ENCODE measurements around the gene MOB3A.

Gene MOB3A

DNA sequence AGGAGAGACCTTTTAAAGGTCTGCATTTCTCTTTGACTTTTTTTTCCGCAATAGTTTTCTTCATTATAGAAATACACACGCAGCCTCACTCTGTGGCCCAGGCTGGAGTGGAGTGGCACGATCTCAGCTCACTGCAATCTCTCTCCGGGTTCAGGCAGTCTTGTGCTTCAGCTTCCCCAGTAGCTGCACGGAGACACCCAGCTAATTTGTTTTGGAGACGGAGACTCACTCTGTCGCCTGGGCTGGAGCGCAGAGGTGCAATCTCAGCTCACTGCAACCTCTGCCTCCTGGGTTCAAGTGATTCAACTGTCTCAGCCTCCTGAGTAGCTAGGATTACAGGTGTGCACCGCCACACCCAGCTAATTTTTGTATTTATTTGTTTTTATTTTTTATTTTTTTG, 33.4 kb downstream of the MOB3A start:
- H4K20me1 ChIP-seq: peaks cover 0 to 3% (median 0%) of the 10 kb centered on the region in 11 experiments; a peak in 1 of 22 replicates
- no peaks in the 10 kb centered on the region for H3K36me3 ChIP-seq
- peak overlapping the region; percentile 91 to 100 (median 99) for H3K4me2 ChIP-seq
- H3K9me3 ChIP-seq (replicated peaks in 1 of 11): no peaks in the 10 kb centered on the region
- no peak for TF ChIP-seq Cebpa-rat (IDR thresholded peaks at IDR 0.05)
- peaks cover 52 to 74% (median 69%) of the 10 kb centered on the region in 10 experiments for H3K4me1 ChIP-seq
- H3K4me3 ChIP-seq: peak overlapping the region in 1 of 10 experiments; percentile 68; a peak in 1 of 20 replicates
- peak overlapping the region in 5 of 11 experiments; percentile 90 to 92 (median 91); a peak in 6 of 22 replicates for H3K27ac ChIP-seq
- no peaks in the 10 kb centered on the region for H3K27me3 ChIP-seq
- H3K9ac ChIP-seq: peak overlapping the region in 4 of 11 experiments; percentile 88 to 90 (median 89); a peak in 6 of 22 replicates

DNA sequence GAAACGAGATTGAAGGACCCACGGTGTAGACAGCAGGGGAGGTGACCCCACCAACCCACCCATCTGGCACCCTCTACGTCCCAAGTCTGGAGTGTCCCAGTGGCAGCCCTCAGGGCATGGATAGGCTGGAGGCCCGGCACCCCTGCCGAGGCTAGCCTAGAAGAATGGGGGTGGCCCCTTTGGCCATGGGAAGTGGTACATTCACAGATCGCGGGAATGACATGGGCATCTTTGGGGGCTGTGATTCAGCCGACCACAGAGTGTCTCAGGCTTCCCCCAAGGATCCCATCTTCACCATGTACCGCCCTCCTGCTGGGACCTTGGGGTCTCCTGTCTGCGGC, 33.8 kb downstream of the MOB3A start:
- Histone ChIP-seq H3K4me1 (peaks cover 56 to 78% (median 72%) of the 10 kb centered on the region in 10 experiments), H3K9ac (peak overlapping the region; percentile 80 to 95 (median 89); a peak in 21 of 22 replicates), H3K4me3 (peak overlapping the region; percentile 55 to 80 (median 68)), H3K9me3 (replicated peaks in 1 of 11) (no peaks in the 10 kb centered on the region), H4K20me1 (no peaks in the 10 kb centered on the region), H3K36me3 (no peaks in the 10 kb centered on the region), H3K27me3 (no peaks in the 10 kb centered on the region), H3K4me2 (peak overlapping the region; percentile 91 to 100 (median 99)), H3K27ac (peak overlapping the region in 10 of 11 experiments; percentile 88 to 97 (median 92); a peak in 18 of 22 replicates)
- TF ChIP-seq Cebpa-rat (IDR thresholded peaks at IDR 0.05): no peak

- H4K20me1 ChIP-seq: no peaks in the 10 kb centered on the region
- peak overlapping the region; percentile 96 to 100 (median 99) for H3K4me2 ChIP-seq
- no peaks in the 10 kb centered on the region for H3K27me3 ChIP-seq
- H3K36me3 ChIP-seq: no peaks in the 10 kb centered on the region
- H3K4me3 ChIP-seq: peak overlapping the region; percentile 55 to 80 (median 68)
- H3K27ac ChIP-seq: peak overlapping the region; percentile 80 to 97 (median 92)
- H3K4me1 ChIP-seq: peaks cover 63 to 81% (median 78%) of the 10 kb centered on the region in 10 experiments
- no peaks in the 10 kb centered on the region for H3K9me3 ChIP-seq (replicated peaks in 1 of 11)
- 0 out of 22 replicates have a peak, but pooled peaks of 1 of the 11 experiments have one; percentile 9 for TF ChIP-seq Cebpa-rat (IDR thresholded peaks at IDR 0.05)
- peak overlapping the region; percentile 80 to 95 (median 89) for H3K9ac ChIP-seq
Measured at GRCh38 chr19:2061495-2062388, 34.4 kb downstream of the MOB3A start.

- H3K27me3 ChIP-seq: no peaks in the 10 kb centered on the region
- peak overlapping the region; percentile 96 to 100 (median 99) for H3K4me2 ChIP-seq
- no peak for TF ChIP-seq Cebpa-rat (IDR thresholded peaks at IDR 0.05)
- H3K4me3 ChIP-seq: peak overlapping the region; percentile 55 to 80 (median 68)
- no peaks in the 10 kb centered on the region for H4K20me1 ChIP-seq
- peaks cover 68 to 87% (median 84%) of the 10 kb centered on the region in 10 experiments for H3K4me1 ChIP-seq
- H3K27ac ChIP-seq: peak overlapping the region; percentile 80 to 97 (median 92)
- no peaks in the 10 kb centered on the region for H3K9me3 ChIP-seq (replicated peaks in 1 of 11)
- no peaks in the 10 kb centered on the region for H3K36me3 ChIP-seq
- H3K9ac ChIP-seq: peak overlapping the region; percentile 80 to 95 (median 89)
Measured at GRCh38 chr19:2060884-2061494, 35.1 kb downstream of the MOB3A start.

- peak overlapping the region; percentile 55 to 80 (median 68); a peak in 17 of 20 replicates for H3K4me3 ChIP-seq
- peak overlapping the region; percentile 80 to 97 (median 92) for H3K27ac ChIP-seq
- no peak for TF ChIP-seq Cebpa-rat (IDR thresholded peaks at IDR 0.05)
- H3K4me2 ChIP-seq: peak overlapping the region; percentile 96 to 100 (median 99)
- H3K27me3 ChIP-seq: no peaks in the 10 kb centered on the region
- H3K36me3 ChIP-seq: no peaks in the 10 kb centered on the region
- peak overlapping the region; percentile 80 to 95 (median 89) for H3K9ac ChIP-seq
- peaks cover 77 to 93% (median 92%) of the 10 kb centered on the region in 10 experiments for H3K4me1 ChIP-seq
- no peaks in the 10 kb centered on the region for H4K20me1 ChIP-seq
- no peaks in the 10 kb centered on the region for H3K9me3 ChIP-seq (replicated peaks in 1 of 11)
Measured at GRCh38 chr19:2059422-2060201, 36.5 kb downstream of the MOB3A start.

DNA sequence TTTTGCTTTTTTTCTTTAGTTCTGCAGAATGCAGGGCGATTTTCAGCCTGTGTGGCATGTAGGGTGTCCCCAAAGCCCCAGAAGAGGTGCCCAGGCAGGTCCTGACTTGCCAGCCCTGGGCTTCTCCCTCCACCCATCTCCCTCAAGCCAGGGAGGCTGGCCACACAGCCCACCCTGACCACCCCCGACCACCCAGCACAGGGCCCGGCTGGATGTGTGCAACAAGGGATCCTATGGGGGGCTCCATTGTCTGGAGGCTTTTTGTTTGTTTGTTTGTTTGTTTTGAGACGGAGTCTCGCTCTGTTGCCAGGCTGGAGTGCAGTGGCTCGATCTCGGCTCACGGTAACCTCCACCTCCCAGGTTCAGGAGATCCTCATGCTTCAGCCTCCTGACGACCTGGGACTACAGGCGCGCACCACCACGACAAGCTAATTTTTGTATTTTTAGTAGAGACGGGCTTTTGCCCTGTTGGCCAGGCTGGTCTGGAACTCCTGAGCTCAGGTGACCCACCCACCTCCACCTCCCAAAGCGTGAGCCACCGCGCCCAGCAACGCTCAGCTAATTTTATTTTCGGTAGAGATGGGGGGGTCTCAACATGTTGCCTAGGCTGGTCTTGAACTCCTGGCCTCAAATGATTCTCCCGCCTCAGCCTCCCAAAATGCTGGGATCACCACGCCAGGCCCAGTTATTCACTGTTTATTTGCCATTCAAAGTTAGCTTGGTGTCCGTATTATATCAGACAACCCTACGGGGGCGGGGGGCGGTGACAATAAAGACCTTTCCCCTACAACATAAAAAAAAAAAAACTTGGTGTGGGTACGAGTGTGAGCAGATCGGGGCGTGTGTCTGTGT, 37.3 kb downstream of the MOB3A start:
- Histone ChIP-seq H3K4me1 (peaks cover 74 to 93% (median 91%) of the 10 kb centered on the region in 10 experiments), H3K27ac (peak overlapping the region; percentile 80 to 97 (median 92); a peak in 21 of 22 replicates)

DNA sequence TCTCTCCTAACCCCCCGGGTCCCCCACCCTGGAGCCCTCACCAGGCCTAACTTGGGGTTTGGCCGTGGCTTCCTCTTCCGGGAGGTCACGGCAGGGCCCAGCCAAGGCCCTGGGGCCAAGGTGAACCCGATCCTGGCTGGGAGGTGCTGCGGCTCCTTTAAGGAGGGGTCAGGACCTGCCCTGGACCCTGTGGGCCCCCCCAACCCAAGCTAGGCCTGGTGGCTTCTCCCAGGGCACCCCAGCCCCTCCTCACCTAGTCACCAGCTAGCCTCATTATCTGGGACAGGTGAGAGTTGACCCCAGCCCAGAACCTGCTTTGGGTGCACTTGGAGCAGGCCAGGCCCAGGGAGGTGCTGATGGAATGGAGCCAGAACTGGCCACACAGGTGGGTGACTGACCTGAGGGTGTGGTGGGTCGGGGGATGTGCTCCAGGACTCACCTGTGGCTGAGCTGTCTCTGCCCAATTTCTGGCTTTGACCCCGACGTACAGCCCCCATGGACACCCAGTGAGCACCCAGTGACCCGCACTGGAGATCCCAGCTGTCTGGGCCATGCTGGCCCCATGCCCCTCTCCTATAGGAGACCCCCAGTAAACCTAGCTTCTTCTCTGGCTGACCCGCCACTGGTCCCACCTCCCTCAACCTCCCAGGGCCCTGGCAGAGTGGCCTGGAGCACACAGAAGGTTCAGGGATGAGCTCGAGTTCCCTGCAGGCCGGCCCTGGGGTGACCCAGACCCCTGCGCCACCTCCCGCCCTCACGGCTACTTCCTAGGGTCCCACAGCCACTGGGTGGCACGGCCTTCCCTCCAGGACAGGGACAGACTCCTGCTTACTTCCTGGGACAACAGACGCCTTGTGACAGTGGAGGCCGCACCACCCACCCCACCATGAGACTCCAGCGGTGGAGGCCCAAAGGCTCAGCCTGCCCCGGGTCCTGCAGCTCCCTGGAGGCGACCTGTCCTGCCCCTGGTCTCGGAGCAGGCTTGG, 38.3 kb downstream of the MOB3A start:
- Histone ChIP-seq H3K36me3 (no peaks in the 10 kb centered on the region), H3K4me1 (peaks cover 72 to 90% (median 84%) of the 10 kb centered on the region in 10 experiments), H3K9ac (peak overlapping the region; percentile 11 to 95 (median 29); a peak in 17 of 22 replicates), H3K4me3 (no peak overlapping the region), H3K9me3 (replicated peaks in 1 of 11) (no peaks in the 10 kb centered on the region), H3K27me3 (no peaks in the 10 kb centered on the region), H4K20me1 (no peaks in the 10 kb centered on the region), H3K27ac (peak overlapping the region; percentile 33 to 97 (median 69); a peak in 19 of 22 replicates), H3K4me2 (peak overlapping the region; percentile 58 to 100 (median 99))
- no peak for TF ChIP-seq Cebpa-rat (IDR thresholded peaks at IDR 0.05)

More for the DNA sequence above, 37.3 kb downstream of the MOB3A start:
- peak overlapping the region; percentile 80 to 95 (median 89); a peak in 19 of 22 replicates for H3K9ac ChIP-seq
- no peaks in the 10 kb centered on the region for H3K9me3 ChIP-seq (replicated peaks in 1 of 11)
- no peak for TF ChIP-seq Cebpa-rat (IDR thresholded peaks at IDR 0.05)
- H4K20me1 ChIP-seq: no peaks in the 10 kb centered on the region
- no peaks in the 10 kb centered on the region for H3K27me3 ChIP-seq
- H3K4me2 ChIP-seq: peak overlapping the region; percentile 96 to 100 (median 99)
- H3K4me3 ChIP-seq: peak overlapping the region in 2 of 10 experiments; percentile 68 to 71; a peak in 2 of 20 replicates
- no peaks in the 10 kb centered on the region for H3K36me3 ChIP-seq

Data from BLaER1 treated with 17β-estradiol and CSF1 and Interleukin-3, amounts not matched to agents 10 nM and 100 nM (cell line).